CD4-positive, alpha-beta T cell treated with Interleukin-4 for 4 hours (primary cell): ENCODE results near the gene BRD4.
"Not testable (repeated sequence)": the region's sequence is repeated elsewhere in the genome, so short reads cannot be mapped to it uniquely, and the experiment has no call there.

ENCODE experiments used
- DNase-seq: peaks from one replicate; pipeline ENCODE4 v3.0.0-alpha.2; 2020

BRD4 gene

GRCh38 chr19:15332311-15332996 lies at the start of gene BRD4:
TSS of gene BRD4 (minus strand) at chr19:15332539. CDS start at chr19:15273099, 59,440 bp downstream.
- peak; percentile 60 for DNase-seq

GRCh38 chr19:15381864-15382263 lies 49.5 kb upstream of the BRD4 start:
- DNase-seq = no peak

- DNase-seq = no peak
Measured at GRCh38 chr19:15381429-15381828, 49.1 kb upstream of the BRD4 start.

DNA sequence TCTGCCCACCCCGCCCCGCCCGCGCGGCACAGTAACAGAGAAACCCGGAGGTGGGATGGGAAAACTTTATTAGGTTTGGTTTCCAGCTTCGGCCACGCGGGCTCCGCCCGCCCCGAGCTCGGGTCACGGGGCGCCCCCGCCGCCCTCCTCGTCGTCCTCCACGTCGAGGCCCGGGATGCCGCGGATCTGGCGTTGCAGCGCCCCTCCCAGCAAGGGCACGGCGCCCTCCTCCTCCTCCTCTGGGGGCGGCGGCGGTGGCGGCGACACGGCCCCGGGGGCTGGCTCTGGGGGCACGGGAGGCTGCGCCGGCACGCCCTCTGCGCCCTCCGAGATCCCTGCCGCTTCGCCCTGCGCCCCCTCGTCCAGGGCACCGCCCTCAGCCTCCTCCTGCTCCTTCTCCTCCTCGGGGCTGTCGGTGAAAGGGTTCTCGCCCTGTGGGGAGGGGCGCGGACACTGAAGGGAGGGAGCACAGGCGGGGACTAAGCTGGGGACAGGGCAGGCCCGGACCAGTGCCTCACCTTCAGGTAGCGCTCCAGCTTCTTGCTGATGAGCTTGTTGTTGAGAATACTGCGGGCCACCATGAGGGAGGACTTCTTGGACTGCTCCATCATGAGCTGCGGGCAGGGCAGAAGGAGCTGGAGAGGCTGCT lies 47.8 kb upstream of the BRD4 start:
- no peak for DNase-seq

DNA sequence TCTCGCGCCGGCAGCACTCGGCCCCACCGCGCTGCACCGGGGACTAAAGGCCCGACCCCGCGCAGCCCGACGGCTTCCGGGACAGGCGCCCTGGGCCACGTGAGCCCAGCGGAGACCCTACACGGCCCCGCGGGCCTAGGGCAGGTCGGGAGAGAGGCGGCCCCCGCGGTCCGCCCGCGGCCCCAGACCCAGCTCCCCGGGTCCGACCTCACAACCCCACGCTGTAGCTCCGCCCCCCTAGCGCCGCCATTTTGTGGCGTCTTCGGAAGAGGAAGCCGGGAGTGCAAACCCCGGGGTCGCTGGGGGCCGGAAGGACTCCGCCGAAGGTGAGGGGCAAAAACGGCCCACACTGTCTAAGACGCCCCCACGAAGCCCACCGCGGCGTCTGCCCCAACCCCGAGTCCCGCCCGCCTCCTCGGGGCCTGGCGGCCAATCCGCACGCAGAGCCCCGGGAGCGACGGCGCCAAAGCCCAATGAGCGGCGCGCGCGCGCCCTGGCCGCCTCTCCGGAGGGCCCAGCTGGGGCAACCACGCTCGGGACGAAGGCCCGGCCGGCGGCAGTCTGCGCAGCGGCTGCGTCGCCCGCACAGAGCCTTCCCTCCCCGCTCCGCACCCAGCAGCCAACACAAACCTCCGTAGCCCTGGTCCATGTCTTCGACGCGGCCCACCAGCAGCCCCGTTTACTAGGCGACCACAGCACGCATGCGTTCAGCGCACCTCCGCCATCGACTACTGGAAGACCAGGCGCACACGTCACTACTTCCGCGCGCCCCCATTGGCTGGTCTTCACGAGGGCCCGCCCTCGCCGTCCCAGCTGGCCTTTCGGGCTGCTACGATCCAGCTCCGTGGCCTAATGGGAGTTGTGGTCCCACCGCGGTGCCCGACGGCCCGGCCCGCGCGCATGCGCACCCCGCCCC lies 47.0 kb upstream of the BRD4 start, which contains the start of gene AKAP8:
AKAP8 (minus strand) TSS at position 705 of the 916 bp plus-strand sequence; CDS start at position 649, 56 bp downstream.
- DNase-seq = peak; percentile 99

GRCh38 chr19:15378534-15379082 lies 46.3 kb upstream of the BRD4 start:
- peak; percentile 44 for DNase-seq

DNA sequence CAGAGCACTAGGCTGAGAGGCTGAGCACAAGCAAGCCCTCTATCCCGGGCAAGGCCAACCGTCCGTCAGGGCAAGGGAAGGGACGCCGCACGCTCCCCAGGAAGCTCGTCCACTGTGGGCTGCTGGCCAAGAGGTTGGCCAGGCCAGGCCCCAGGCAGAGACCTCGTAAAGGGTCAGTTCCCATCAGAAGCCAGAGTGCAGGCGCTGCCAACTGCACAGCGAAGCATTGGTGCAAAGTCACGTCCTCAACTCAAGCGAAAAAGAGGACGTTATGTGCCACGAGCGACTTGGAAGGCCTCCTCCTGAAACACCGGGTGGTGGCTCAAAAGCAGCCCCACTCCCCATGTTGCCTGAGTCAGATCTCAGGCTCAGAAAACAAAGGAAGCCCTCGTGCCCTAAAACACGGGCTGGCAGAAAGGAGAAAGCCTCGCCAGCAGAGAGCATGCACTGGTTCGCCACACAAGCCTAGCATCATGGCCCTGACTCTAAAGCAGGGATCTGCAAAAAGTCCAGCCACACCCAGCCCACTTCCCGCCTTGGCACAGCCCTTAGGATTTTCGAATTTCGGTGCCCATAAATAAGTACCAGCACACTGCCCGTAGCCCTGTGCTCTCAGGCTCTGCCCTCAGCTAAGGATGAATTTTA lies 42.6 kb upstream of the BRD4 start:
- no peak for DNase-seq

- no peak for DNase-seq
Measured at GRCh38 chr19:15374105-15374651, 41.8 kb upstream of the BRD4 start.

DNA sequence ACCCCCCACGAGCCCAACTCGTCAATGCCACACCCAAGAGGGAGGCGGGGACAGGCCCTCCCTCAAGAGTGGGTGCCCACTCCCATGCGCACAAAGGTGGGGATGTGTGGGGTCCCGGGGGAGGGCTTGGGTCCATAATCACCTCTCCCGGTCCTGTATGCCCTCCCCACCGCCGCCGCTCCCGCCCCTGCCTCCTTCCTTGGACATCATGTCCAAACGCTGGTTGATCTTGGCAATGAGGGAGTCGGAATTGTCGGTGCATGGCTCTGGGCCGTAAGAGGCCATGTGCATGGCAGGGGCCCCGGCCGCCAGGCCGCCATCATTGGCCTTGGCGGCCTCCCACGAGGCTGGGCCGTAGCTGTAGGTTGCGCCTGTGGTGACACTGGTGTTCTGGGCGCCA lies 41.3 kb upstream of the BRD4 start:
- no peak for DNase-seq

DNA sequence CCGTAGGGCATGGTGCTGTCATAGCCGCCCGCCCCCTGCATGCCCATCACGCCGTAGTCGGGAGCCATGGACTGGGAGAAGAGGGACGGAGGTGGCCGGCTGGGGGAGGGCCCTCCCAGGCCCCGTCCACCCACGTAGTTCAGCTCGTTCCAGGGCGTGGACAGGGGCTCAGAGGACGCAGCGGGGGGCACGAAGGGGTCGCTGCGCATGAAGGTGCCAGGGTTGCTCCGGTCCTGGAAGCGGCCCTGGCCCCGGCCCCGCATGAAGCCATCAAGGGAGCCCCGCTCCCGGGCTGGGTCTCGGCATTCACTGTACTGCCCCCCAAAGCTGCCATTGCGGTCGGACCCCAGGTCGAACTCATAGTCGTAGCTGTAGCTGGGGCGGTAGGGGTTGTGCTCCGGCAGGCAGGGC lies 40.6 kb upstream of the BRD4 start:
- DNase-seq = no peak

DNA sequence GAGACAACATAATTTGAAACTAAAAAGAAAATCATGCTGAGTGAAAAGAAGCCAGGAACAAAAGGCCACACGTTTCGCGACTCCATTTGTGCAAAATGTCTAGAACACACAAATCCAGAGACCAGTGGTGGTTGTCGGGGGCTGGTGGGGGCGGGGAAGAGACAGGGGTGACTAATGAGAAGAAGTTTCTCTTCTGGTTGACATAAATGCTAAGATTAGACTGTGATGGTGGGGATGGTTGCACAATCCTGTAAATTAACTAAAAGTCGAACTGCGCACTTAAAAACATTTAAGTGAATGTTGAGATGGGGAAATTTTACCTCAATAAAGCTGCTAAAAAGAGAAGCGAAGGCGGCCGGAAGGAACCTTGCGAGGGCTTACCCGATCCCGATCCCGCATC lies 40.1 kb upstream of the BRD4 start:
- DNase-seq = no peak

DNA sequence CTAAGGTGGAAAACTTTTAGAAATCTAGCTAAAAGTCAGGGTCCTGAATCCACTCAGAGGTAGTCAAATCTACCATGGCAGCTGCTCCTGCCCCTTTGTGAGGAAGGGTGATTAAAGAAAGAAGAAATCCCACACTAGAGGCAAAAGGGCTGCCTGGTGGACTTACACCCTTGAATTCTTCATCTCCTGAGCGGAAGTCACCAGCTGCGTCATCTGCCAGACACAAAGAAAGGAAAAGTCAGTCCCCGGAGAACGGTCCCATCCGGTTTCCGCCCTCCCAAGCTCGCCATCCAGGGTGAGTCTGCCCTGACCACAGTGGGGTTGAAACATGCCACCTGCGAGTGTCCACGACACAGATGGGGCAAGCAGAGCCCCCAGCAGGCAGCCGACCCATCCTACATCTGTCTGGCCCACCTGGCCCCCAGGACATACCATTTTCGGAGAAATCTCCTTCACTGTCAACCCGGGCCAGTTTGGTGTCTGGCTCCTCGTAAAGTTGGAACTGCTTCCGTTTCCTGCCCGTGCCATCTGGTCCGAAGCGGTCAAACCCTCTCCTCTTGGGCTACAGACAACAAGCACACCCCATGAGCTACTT lies 39.5 kb upstream of the BRD4 start:
- no peak for DNase-seq

DNA sequence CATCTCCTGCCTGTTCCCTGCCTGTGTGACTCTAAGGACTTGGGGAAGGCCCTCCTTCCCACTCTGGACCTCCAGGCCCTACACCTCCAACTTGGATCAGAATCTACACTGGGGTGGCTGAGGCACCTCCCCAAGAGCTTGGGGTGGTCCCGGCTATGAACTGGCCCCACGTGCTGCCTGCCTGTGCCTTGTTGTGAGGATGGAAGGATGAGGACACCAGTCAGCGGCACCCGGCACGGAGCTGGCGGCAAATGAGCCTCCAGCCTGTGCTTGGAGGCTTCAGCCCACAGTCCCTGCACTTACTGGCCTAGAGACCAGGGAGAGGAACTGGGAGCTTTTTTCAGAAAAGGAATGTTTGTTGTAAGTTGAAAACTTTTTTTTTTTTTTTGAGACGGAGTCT lies 38.8 kb upstream of the BRD4 start:
- no peak for DNase-seq

DNA sequence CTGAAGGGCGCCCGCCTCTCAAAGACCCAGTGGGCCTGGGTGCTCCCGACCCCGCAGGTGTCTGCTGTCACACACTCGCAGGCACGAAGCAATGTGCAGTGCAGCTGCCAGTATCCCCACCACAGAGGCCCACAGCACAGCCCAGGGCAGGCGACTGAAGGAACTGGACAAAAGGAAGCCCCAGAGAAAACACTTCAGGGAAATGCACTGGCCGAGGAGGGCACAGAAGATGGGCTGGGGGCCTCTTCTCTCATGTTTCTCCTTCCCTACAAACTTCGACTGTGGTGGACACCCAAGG lies 37.2 kb upstream of the BRD4 start:
- DNase-seq = no peak

DNA sequence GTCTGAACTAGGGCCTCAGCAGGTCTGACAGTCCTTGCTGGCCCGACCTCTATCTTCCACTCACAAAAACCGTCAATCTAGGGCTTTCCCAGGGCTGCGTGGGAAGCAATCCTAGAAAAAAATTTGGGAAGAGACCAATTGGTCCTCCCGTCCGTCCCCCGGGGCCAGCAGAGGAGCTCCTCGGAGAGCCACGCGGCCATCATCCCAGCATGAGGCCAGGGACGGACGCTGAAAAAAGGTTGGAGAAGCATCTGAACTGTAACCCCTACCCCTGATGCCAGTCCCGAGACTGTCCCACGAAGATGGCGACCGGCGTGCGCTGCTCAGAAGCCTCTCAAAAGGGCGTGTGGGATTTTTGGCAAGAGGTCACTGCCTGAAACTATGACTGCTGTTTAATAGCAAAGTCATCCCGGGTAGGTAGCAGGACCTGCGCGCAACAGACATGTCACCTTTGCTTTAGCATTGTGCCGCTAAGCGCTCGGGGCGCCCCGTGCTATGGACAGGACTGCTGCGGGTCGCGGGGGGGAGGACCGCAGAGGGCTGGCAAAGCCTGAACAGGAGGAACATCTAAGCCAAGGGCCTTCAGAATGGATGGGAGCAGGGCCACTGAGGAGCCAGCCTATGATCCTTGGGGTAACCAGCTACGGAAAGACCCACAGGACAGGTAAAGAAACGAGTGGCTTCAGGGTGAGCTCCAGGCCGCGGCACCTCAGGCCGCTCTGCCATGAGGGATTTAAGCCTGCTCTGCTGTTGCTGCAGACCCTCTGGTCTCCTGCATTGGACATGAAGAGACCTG lies 36.7 kb upstream of the BRD4 start:
- DNase-seq = no peak

DNA sequence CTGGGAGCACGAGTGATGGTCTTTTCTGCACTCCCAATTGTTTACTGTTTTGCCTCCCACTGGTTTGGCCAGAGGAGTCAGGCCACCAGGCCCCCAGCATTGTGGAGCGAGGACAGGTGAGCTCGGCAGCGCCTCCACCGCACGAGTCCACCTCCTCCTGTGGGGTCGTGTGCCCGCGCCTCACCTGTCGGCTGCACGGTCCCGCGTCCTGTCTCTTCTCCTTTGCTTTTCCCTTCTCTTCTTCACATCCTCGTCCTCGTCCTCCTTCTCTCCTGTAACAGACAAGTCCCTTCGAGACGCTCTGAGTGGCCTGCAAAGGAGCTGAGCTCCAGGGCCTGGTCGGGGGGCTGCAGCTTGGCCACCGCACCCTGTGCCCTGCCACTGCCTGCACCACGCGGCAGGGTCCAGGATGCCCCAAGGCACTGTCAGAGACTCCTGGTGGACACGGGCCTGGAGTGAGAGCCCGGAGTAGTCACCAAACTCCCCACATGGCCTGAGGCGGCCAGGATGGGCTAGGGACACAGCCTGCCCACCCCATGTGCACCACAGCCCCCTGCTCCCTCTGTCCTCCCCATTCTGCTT lies 35.8 kb upstream of the BRD4 start:
- DNase-seq = no peak

DNA sequence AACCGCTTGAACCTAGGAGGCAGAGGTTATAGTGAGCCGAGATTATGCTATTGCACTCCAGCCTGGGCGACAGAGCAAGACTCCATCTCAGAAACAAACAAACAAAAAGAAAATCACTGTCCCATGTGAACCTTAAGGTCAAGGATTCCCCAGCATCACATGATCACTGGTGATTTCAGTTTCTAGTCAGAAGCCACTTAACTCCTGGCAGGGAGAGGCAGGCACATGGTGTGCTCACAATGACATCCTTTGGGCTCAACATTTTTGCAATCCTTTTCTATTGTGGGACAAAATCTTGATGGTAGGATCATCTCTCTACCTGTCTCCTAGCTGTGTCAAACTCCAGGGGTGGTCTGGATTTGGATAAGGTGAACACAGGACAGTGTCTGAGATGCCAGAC lies 35.1 kb upstream of the BRD4 start:
- DNase-seq = no peak

DNA sequence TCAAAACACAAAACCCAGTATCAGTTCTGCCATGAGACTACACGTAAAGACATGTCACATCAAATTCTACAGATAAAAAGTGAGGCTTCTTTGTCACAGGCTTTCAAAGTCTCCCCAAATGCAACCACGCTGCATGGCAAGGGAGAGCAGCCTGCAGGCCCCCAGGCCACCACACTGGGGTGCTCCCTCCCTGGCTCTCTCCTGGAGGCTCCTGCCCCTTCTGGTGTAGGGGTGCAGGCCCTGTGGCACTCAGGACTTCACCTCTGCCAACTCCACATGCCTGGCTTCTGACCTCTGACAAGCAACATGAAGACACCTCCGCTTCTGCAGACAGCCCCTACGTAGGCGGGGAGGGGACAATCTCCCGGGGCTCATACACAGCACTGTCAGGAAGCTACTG lies 32.9 kb upstream of the BRD4 start:
- DNase-seq = no peak

DNA sequence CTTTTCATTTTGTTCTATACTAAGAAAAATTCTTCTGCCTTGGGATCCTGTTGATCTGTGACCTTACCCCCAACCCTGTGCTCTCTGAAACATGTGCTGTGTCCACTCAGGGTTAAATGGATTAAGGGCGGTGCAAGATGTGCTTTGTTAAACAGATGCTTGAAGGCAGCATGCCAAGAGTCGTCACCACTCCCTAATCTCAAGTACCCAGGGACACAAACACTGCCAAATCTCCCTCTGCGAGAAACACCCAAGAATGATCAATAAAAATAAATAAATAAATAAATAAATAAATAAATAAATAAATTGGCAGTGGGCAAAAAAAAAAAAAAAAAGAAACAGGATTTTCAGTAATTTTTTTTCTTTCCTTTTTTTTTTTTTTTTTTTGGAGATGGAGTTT lies 31.5 kb upstream of the BRD4 start:
- DNase-seq = not testable (repeated sequence)

GRCh38 chr19:15363048-15363447 lies 30.7 kb upstream of the BRD4 start:
- DNase-seq = not testable (repeated sequence)

DNA sequence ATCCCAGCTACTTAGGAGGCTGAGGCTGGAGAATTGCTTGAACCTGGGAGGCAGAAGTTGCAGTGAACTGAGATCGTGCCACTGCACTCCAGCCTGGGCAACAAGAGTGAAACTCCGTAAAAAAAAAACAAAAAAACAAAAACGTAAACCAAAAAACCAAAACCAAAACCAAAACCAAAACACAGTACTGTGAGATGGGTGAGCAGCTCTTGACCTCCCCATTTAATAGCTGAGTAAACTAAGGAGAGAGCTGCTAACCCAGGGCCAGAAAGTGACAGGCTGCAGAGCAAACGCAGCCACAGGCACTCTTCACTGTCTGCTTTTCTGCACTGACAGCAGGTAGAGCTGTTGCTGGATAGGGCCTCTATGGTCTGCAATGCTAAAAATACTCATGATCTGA lies 27.7 kb upstream of the BRD4 start:
- DNase-seq = not testable (repeated sequence)
